GM12864 (cell line): ENCODE results near the gene CHDH.

ENCODE experiments used
- DNase-seq: peaks from one replicate; pipeline ENCODE4 v3.0.0-alpha.2; 2011; ENCODE audit warnings: low read depth
- H3K4me3 ChIP-seq: 2 replicates; pipeline ENCODE4 v1.5.1; 2011; ENCODE audit warnings: mild to moderate bottlenecking, low read depth, low read length, control low read depth
- CTCF ChIP-seq: IDR thresholded peaks from 2 replicates; pipeline ENCODE4 v1.5.1; 2011; ENCODE audit warnings: low read depth, mild to moderate bottlenecking, moderate library complexity, low read length, control low read depth, inconsistent platforms; ENCODE audit errors: missing control alignments

CHDH gene

GRCh38 chr3:53807117-53807810, 39.0 kb downstream of the CHDH start:
- no peak for DNase-seq
- no peak for TF ChIP-seq CTCF
- no peak overlapping the region for H3K4me3 ChIP-seq

GRCh38 chr3:53806182-53807116, 39.8 kb downstream of the CHDH start:
- no peak for DNase-seq
- no peak overlapping the region for H3K4me3 ChIP-seq
- no peak for TF ChIP-seq CTCF

- DNase-seq = no peak
- no peak overlapping the region for H3K4me3 ChIP-seq
- no peak for TF ChIP-seq CTCF
Observed at GRCh38 chr3:53805463-53806159, 40.6 kb downstream of the CHDH start.

GRCh38 chr3:53804697-53805462, 41.3 kb downstream of the CHDH start:
- no peak overlapping the region for H3K4me3 ChIP-seq
- no peak for TF ChIP-seq CTCF
- no peak for DNase-seq

- H3K4me3 ChIP-seq = no peak overlapping the region
- TF ChIP-seq CTCF = no peak
- DNase-seq = no peak
Observed at GRCh38 chr3:53803816-53804695, 42.2 kb downstream of the CHDH start.
